MG63 (cell line): ENCODE results near the gene CYTL1. TPM values are rescaled to one million over a fixed set of nuclear protein-coding genes. Genes with fewer than 3 reads are reported as not detected.
A peak's percentile ranks its signal among the peaks of the same experiment; 100 is the strongest.

Experiments used
- DNase-seq: peaks from one replicate; pipeline ENCODE4 v3.0.0-alpha.2; 2020
- H3K27me3 ChIP-seq: fragments of 250-450 bp; sonication (Bioruptor Pico); 2 replicates; pipeline ENCODE4 v1.5.1; 2020; ENCODE audit warnings: mild to moderate bottlenecking, moderate library complexity
- H3K36me3 ChIP-seq: fragments of 250-450 bp; sonication (Bioruptor Pico); 2 replicates; pipeline ENCODE4 v1.5.1; 2020; ENCODE audit warnings: mild to moderate bottlenecking, moderate library complexity
- H3K4me3 ChIP-seq: fragments of 250-450 bp; sonication (Bioruptor Pico); 2 replicates; pipeline ENCODE4 v1.5.1; 2020; ENCODE audit warnings: mild to moderate bottlenecking, moderate library complexity
- H3K9me3 ChIP-seq: fragments of 250-450 bp; sonication (Bioruptor Pico); 2 replicates; pipeline ENCODE4 v1.5.1; 2020; ENCODE audit warnings: mild to moderate bottlenecking, moderate library complexity
- total RNA-seq: library from RNA; depleted of rRNA; stranded (reverse); fragments of >200 nt; shearing (Covaris generic); gene quantifications from 2 replicates; pipeline ENCODE4 v1.2.3, GENCODE V29; 2014; ENCODE audit warnings: low replicate concordance

Gene CYTL1
- total RNA-seq, 1 experiment from 2014 or later: not detected

DNA sequence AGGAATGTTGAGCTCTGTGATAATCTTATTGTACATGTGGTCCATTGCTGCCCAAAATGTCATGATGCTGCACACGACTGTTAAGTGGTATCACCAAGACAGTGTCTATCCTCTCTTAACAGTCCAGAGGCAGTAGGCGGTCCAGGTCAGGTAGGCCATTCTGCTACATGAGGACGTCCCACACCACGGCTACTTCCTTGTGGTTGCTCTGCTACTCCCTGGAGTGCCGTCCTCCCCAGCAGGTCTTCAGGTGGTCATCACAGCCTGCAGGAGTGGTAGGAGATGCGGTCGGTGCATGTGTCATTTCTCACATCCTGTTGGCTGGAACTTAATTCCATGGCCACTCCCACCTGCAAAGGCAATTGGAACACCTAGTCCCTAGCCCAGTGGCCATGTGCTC is 20.5 kb upstream of the CYTL1 start:
- Histone ChIP-seq H3K36me3 (no peaks in the 10 kb centered on the region), H3K4me3 (no peak overlapping the region)
- DNase-seq: no peak

DNA sequence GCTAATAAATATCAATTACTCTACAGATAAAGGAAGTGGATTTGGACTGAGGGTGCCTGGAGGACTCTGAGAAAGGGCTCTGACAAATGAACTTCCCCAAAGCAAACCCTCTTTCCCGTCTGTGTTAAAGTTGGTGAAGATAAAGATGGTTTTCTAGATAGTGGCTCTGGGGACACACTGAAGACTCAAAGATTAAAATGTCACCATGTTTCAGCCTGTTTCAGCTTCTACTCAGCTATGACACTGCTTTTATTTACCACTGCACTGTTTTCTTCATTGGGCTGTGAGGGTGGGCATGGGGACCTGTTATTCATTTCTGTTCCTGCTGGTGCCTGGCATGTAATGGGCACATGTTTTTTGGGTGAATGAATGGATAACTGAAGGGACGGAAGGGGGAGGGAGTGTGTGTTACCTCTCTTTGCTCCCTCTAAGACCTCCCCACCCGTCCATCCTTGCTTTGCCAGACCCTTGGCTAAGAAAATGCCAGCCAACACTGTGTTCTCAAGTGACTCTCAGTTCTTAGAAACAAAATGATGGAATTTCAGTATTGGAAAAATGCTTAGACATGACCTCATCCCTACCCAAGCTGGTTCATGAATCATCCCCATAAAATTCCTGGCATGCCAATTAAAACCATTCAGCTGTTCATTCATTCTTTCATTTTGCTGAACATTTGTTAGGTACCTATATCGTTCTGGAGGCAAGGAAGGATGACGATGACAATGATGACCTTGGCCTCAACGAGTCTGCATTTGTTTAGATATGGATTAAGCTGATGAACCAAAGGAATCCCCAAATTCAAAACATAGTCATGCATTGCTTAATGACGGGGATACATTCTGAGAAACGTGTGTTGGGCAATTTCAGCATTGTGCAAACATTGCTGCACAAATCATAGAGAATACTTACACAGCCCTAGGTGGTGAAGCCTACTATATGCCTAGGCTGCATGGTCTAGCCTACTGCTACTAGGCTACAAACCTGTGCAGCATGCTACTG is 18.6 kb upstream of the CYTL1 start:
- peak; percentile 50 for DNase-seq
- Histone ChIP-seq H3K36me3 (no peaks in the 10 kb centered on the region), H3K27me3 (no peaks in the 10 kb centered on the region), H3K9me3 (no peaks in the 10 kb centered on the region), H3K4me3 (no peak overlapping the region)

More for the DNA sequence above, 20.5 kb upstream of the CYTL1 start:
- H3K9me3 ChIP-seq: no peaks in the 10 kb centered on the region
- H3K27me3 ChIP-seq: no peaks in the 10 kb centered on the region

DNA sequence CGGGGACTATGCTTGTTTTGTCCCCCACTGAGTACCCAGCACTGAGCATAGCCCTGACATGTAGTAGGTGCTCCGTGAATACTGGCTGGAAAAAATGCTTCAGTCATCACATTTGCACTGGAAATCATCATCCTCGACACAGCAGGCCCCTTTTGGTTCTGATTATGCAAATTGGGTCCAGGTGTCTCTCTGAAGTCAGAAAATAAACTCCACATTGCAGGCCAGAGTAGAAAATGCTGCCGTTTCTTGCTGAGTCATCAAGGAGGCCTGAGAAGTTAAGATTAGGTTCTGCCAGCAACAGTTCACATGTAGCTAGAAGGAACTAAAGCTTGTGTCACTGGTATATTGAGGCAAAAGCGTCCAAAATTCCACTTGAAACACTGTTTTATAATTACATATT is 17.0 kb upstream of the CYTL1 start:
- Histone ChIP-seq H3K36me3 (no peaks in the 10 kb centered on the region), H3K27me3 (no peaks in the 10 kb centered on the region), H3K4me3 (no peak overlapping the region), H3K9me3 (no peaks in the 10 kb centered on the region)
- DNase-seq: no peak

DNA sequence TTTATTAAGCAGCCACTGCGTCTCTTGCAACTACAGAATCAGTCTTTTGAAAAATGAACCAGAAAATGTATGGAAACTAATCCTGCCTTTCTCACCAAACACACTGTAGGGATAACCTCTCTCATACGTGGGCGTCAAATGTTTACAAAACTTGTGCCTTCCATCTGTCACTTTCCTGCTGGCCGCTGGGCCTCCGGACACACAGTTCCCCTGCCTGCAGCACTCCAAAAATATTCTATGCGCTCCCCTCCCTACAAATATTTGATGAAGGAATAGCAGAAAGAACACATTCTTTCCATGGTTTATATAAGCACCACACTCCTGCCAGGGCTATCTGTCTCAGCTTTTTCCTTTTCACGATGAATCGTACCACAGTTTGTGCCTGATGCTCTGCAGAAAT is 14.9 kb upstream of the CYTL1 start:
- no peak for DNase-seq
- no peak overlapping the region for H3K4me3 ChIP-seq
- H3K27me3 ChIP-seq: no peaks in the 10 kb centered on the region
- H3K9me3 ChIP-seq: no peaks in the 10 kb centered on the region
- no peaks in the 10 kb centered on the region for H3K36me3 ChIP-seq

DNA sequence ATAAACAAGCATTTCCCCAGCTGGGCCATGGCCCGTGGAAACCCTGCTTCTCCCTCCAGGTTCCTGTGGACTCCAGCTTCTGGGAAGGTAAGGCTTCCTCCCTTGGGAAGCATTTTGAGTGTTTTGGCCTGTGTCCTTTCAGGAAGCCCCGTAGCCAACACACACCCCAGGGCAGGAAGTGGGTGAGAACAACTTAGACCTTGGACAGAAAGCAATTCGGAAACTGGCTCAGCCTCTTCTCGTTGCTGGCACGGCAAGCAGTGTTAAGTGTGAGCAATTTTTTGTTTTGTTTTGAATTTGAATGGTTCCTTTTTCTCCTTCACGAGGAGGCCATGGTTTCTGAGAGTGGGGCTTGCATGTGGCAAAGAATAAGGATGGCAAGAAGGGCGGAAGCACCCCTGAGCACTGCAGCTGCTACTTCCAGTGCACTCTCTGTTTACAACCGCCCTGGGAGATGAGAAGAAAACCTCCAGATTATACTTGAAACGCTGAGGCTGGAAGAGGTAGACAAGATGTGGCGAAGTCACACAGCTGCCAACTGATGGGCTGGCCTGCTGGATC is 14.1 kb upstream of the CYTL1 start:
- H3K4me3 ChIP-seq: no peak overlapping the region
- peak; percentile 60 for DNase-seq
- no peaks in the 10 kb centered on the region for H3K9me3 ChIP-seq
- no peaks in the 10 kb centered on the region for H3K36me3 ChIP-seq
- no peaks in the 10 kb centered on the region for H3K27me3 ChIP-seq

DNA sequence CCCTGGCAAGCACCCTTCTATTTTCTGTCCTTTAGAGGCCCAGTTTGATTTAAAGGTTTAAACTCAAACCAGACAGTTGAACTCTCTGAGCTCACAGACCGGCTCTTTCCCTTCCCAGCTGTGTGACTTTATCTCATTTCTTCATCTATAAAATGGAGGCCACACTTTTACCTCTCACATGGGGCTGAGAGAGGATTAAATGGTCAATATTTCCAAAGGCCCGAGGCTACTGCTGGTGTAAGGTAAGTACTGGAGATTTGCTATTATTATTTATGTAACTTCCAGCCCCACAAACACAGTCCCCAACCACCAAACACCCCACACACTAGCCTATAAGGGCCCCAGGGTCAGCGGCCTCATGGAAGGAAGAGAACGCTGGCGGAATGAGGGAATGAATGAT is 13.6 kb upstream of the CYTL1 start:
- no peaks in the 10 kb centered on the region for H3K36me3 ChIP-seq
- DNase-seq: no peak

DNA sequence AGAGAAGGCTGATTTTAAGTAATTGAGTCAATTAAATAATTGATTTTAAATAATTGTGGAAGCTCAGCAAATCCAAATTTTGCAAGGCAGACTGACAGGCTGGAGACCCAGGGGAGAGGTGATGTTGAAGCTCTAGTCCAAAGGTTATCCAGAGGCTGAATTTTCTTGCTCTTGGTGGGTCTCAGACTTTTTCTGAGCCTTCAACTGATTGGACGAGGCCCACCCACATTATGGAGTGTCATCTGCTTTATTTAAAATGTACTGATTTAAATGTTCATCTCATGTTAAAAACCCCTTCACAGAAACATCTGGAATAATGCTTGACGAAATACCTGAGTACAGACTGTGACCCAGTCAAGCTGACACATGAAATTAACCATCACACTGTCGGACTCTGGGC is 11.7 kb upstream of the CYTL1 start:
- Histone ChIP-seq H3K4me3 (no peak overlapping the region), H3K36me3 (no peaks in the 10 kb centered on the region), H3K9me3 (no peaks in the 10 kb centered on the region), H3K27me3 (no peaks in the 10 kb centered on the region)
- no peak for DNase-seq

More for the DNA sequence above, 13.6 kb upstream of the CYTL1 start:
- no peaks in the 10 kb centered on the region for H3K9me3 ChIP-seq
- no peak overlapping the region for H3K4me3 ChIP-seq
- H3K27me3 ChIP-seq: no peaks in the 10 kb centered on the region

DNA sequence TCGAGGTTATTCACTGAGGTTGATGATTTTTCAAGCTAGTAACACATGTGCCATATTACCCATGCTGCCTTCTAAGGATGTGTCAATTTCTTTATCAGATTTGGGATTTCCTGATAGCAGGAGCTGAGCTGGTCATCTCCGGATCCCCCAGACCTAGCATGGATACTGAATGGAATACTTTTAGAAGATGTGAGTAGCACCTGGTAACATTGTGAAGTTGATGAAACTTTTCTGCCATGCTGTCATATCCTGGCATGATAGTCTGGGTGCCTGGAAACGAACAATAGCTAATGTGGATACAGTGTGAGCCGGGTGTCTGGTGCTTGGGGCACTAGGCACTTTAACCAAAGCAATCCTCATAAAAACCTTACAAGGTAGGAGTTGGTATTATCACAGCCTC is 11.0 kb upstream of the CYTL1 start:
- H3K27me3 ChIP-seq: no peaks in the 10 kb centered on the region
- H3K4me3 ChIP-seq: no peak overlapping the region
- no peaks in the 10 kb centered on the region for H3K36me3 ChIP-seq
- DNase-seq: no peak
- no peaks in the 10 kb centered on the region for H3K9me3 ChIP-seq

DNA sequence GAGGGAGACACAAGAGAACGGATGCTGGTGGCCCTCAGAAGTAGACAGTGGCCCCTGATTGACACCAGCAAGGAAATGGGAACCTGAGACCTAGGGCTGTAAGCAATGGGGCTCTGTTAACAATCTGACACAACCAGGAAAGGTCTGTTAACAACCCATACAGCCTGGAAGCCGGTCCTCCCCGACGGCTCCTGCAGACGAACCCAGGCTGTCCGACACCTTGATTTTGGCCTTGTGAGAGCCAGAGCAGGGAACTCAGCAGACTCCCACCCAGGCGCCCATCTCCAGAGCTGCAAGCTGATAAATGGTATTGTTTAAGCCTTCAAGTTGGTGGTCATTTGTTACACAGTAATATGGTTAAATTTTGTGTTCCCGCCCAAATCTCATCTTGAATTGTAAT is 10.2 kb upstream of the CYTL1 start:
- no peaks in the 10 kb centered on the region for H3K36me3 ChIP-seq
- H3K4me3 ChIP-seq: no peak overlapping the region
- H3K27me3 ChIP-seq: no peaks in the 10 kb centered on the region
- no peak for DNase-seq
- no peaks in the 10 kb centered on the region for H3K9me3 ChIP-seq

DNA sequence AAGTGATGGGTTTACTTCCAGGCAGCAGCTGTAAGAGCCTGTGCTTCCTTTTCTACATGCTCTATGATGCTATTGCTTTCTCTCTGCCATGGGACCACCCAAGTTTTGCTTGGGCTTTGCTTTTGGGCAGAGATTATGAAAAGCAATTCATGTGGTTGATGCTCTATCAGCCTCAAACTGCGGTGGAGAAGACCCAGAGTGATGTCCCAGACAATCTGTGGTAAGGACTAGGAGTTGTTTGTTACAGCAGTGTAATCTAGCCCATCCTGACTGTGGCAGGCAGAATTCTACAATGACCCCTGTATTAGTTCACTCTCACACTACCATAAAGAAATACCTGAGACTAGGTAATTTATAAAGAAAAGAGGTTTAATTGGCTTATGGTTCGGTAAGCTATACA is 9.2 kb upstream of the CYTL1 start:
- no peak overlapping the region for H3K4me3 ChIP-seq
- no peaks in the 10 kb centered on the region for H3K9me3 ChIP-seq
- H3K27me3 ChIP-seq: no peaks in the 10 kb centered on the region
- DNase-seq: no peak
- no peaks in the 10 kb centered on the region for H3K36me3 ChIP-seq

DNA sequence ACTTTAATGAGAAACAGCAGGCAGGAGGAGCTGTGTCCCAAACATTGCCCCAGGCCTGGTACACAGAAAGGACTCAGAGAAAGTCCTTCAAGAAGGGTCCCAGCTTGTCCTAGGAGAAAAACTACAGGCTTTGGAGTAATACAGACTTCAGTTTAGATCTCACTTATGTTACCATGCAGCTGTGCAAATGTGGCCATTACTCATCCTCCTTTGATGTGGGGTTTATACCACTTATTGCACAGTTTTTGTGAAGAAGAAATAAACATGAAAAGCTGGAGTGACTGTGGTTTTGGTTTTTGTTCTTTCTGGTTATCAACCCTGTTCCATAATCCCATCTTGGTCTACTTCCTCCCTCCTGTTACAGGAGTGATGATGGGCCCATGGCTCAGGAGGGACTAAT is 8.1 kb upstream of the CYTL1 start:
- no peak for DNase-seq
- Histone ChIP-seq H3K36me3 (no peaks in the 10 kb centered on the region), H3K9me3 (no peaks in the 10 kb centered on the region), H3K27me3 (no peaks in the 10 kb centered on the region), H3K4me3 (no peak overlapping the region)

DNA sequence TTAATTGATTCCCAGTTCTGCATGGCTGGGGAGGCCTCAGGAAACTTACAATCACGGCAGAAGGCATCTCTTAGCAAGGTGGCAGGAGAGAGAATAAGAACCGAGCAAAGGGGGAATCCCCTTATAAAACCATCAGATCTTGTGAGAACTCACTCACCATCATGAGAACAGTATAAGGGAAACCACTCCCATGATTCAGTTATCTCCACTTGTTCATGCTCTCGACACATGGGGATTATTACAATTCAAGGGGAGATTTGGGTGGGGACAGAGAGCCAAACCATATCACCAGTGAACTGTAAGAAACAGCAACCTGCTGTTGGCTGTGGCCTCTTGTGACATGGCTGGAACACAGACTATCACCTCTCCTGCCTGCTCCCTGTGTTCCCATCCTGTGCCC is 7.1 kb upstream of the CYTL1 start:
- no peak for DNase-seq
- Histone ChIP-seq H3K27me3 (no peaks in the 10 kb centered on the region), H3K4me3 (no peak overlapping the region), H3K9me3 (no peaks in the 10 kb centered on the region), H3K36me3 (no peaks in the 10 kb centered on the region)

DNA sequence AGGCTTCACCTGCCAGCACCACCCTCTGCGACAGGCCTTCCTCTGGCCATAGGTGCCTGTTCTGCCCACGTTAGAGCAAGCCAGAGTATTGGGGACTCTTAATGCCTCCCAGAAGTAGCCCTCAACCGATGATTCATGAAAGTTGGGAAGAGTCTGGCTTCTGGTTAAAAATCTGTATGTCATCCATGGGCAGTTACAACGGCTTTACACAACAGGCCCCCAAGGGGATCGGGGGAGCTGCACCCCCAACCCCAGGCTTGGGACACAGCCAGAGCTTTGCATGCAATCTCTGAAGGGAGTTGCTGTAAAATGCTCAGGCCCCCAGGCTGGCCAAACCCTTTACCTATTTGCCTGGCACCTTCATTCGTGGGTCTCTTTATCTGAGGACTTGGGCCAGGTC is 5.4 kb upstream of the CYTL1 start:
- Histone ChIP-seq H3K4me3 (no peak overlapping the region), H3K27me3 (no peaks in the 10 kb centered on the region), H3K9me3 (no peaks in the 10 kb centered on the region), H3K36me3 (no peaks in the 10 kb centered on the region)
- no peak for DNase-seq

DNA sequence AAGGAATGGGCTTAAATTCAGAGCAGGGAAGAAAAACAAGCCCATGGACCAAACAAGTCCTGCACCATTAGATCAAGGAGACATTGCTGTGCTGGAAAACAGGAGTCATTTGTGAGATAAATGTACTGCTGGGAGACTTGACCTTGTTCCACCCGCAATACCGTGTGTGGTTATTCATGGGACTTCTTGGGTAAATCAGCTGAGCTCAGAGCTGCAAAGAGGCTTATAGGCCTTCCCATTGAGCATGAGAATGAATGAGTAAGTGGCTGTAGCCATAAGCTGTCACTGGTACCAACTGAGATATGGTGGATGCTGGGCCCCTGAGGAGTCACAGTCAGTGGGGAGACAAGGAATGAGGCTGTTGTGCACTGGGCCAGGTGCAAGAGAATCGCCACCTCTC is 2.3 kb upstream of the CYTL1 start:
- Histone ChIP-seq H3K36me3 (no peaks in the 10 kb centered on the region), H3K27me3 (no peaks in the 10 kb centered on the region), H3K4me3 (no peak overlapping the region), H3K9me3 (no peaks in the 10 kb centered on the region)
- no peak for DNase-seq

DNA sequence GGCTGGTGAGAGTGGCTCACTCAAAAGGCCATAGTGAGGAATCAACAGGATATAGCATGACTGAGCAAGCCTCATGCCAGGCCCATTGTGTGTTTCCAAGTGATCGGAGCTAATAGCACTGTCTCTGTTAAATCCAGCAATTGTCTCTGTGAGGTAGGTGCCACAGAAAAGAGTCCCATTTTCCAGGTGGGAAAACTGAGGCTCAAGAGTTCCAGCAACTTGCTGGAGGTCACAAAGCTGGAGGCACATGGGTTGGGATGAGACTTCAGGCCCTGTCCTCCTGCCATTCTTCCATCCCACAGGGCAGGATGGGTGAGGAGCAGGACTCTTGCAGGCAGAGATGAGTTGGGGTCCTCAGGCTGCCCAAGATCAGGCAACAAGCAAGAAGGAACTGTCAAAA is 1.1 kb upstream of the CYTL1 start:
- Histone ChIP-seq H3K27me3 (no peaks in the 10 kb centered on the region), H3K4me3 (no peak overlapping the region), H3K36me3 (no peaks in the 10 kb centered on the region), H3K9me3 (no peaks in the 10 kb centered on the region)
- no peak for DNase-seq

DNA sequence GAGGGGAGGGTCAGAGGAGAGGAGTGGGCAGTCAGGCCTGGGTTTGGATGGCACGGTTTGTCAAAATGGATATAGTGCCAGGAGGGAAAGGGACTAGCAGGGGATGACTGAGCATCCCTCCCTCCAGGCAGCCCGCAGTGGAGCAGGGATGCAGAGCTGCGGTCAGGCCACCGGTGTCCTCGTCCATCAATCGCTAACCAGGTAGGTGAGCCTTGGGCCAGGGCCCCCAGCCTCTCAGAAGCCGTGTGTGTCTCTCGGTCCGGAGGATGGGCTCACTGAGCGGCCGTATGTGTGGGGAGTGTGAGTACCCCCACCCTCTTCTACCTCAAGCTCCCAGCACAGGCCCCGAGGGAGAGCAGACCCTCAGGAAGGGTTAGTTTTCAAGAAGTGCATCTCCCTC is 538 bp upstream of the CYTL1 start:
- no peak for DNase-seq
- no peaks in the 10 kb centered on the region for H3K27me3 ChIP-seq
- H3K9me3 ChIP-seq: no peaks in the 10 kb centered on the region
- H3K4me3 ChIP-seq: no peak overlapping the region
- H3K36me3 ChIP-seq: no peaks in the 10 kb centered on the region

DNA sequence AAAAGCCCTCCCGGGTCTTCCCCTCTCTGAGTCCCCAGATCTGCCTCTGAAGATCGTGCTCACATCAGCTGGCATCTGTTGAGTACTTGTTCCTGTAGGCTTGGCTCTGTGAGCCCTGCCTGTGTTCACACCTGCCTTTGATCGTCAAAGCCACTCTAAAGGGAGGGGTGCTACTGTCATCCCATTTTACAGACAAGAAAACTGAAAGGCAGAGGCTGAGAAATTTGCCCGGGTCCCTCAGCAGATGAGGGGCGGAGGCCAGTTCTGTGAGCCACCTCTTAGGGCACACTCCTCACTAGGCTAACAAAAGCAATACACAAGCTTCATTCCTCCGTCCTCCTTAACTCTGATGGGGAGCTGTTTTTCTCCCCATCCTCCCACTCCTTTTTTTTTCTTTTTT is 655 bp downstream of the CYTL1 start:
- no peaks in the 10 kb centered on the region for H3K9me3 ChIP-seq
- no peaks in the 10 kb centered on the region for H3K27me3 ChIP-seq
- H3K36me3 ChIP-seq: no peaks in the 10 kb centered on the region
- no peak for DNase-seq
- H3K4me3 ChIP-seq: no peak overlapping the region

DNA sequence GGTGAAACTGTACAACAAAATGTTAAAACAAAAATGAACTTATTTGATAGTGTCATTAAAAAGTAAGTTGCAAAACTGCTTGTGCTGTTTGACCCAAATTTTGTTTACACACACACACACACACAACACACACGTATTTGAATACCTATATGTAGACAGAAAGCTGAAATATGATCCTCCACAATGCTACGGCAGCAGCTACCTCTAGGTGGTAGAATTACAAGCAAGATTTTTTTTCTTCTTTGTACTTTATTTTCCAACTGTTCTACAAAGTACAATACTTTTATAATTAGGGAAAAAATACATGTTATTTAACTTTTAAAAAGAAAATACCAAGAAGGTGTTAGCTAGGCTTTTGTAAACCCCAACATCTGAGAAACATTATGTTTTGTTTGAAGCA is 1.2 kb downstream of the CYTL1 start:
- Histone ChIP-seq H3K27me3 (no peaks in the 10 kb centered on the region), H3K36me3 (no peaks in the 10 kb centered on the region), H3K4me3 (no peak overlapping the region), H3K9me3 (no peaks in the 10 kb centered on the region)
- DNase-seq: no peak
